Hematopoietic multipotent progenitor cell treated with erythropoietin and hydrocortisone succinate and interleukin-3 and kit ligand, for 15 days (in vitro differentiated cells): ENCODE results near the gene KRT9.
"Not testable (repeated sequence)": the region's sequence is repeated elsewhere in the genome, so short reads cannot be mapped to it uniquely, and the experiment has no call there.

Experiments
- DNase-seq: peaks from one replicate; pipeline ENCODE4 v3.0.0-alpha.2; 2015; ENCODE audit warnings: low spot score

KRT9 gene

GRCh38 chr17:41600318-41600717 is 28.5 kb upstream of the KRT9 start:
- no peak for DNase-seq

DNA sequence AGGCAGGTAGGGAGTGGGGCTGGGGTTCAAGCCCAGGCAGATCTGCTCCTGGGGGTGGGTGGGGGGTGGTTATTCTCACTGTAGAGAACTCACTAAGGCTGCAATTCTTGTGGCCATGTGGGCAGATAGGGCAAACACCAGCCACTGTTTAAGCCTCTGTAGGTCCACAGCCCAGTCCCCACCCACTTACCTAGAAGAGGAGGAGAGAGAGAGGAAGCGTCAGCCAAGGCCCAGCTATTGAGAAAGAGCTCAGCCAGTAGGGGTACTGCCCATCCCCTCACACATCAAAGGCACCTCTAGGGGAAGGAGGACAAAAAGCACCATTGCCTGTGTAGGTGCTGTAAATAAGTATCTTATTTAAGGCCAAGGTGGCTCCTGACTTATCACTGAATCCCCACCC is 27.8 kb upstream of the KRT9 start:
- DNase-seq = no peak

DNA sequence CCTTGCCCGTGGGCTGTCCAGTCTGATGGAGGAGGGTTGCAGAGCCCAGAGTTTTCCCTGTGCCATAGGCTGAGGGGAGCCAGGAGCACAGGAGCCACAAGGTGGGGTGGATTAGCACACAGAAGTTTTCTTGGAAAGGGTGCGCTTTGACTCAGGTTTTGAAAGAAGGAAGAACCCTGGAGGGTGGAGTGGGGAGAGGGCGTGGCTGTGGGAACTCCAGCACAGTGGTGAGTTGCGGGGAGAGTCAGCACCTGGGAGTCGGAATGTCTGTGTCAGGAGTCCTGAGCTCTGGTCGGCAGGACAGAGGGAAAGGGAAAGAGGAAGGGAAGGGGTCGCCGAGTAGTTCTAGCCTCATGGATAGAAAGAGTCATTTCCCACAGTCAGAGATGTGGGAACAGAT is 23.7 kb upstream of the KRT9 start:
- DNase-seq = no peak

GRCh38 chr17:41594363-41594915 is 22.6 kb upstream of the KRT9 start:
- no peak for DNase-seq

DNA sequence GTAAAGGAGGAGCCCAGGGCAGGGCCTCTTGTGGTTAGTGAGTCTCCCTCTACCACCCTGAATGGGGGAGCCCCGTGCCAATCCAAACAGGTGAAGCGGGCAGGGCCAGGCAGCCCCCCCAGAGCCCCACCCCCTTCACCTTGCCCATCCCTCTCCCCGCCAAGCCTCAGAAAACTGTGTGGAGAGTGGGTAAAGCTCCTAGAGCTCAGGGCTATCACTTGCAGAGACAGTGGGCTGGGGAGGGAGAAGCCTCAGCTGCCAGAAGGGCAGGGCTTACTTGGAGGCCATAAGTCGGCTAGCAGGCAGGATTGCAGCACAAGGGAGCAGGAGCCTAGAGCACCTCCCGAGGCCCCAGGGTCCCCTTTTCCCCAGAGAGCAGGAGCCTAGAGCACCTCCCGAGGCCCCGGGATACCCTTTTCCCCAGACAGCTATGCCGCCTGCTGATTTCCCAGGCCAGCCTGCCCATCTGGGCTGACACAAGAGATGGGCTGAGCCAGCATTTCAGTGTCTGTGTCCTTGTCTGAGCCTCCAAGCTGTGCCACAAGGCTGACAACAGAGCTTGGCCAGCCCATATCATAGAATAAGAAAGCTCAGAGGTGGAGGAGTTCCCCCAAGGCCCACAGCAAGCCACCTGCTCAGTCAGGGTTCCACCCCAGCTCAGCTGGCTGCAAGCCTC is 21.6 kb upstream of the KRT9 start:
- no peak for DNase-seq

DNA sequence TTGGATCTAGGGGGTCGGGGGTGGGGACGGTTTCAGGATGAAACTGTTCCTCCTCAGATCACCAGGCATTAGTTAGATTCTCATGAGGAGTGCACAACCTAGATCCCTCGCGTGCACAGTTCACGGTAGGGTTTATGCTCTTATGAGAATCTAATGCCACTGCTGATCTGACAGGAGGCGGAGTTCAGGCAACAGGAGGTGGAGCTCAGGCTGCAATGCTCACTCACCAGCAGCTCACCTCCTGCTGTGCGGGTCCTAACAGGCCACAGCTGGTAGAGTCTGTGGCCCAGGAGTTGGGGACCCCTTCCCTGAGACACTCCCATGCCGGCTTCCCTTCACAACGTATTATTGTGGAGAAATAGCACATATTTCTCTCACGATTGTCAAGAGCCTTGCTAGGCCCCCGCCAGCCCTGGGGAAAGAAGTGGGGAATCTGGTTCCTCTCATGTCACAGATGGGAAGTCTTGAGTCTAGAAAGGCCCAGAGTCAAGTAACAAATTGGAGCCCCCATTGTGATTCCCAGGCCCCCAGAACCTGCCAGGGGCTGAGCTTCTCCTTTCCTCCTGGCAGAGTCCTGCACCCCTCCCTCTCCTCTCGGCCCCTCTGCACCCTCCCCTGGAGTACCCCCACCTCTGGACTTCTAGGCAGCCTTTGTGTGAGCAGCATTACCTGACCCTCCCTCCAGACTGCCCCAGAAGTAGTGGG is 20.9 kb upstream of the KRT9 start:
- DNase-seq = no peak

DNA sequence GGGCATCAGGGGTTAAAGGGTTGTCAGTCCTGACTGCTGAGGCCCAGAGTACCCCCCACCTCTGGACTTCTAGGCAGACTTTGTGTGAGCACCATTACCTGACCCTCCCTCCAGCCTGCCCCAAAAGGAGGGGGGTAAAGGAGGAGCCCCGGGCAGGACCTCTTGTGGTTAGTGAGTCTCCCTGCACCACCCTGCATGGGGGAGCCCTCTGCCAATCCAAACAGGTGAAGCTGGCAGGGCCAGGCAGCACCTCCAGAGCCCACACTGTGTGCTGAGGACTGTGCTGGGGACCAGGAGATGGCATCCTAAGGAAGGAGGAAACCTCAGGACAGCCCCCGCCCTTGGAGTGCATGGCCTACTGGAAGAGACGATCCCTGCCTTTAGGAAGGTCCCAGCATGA is 17.4 kb upstream of the KRT9 start:
- no peak for DNase-seq

- DNase-seq = no peak
Observed at GRCh38 chr17:41588126-41588810, 16.4 kb upstream of the KRT9 start.

GRCh38 chr17:41586863-41587495 is 15.1 kb upstream of the KRT9 start, which contains the start of gene KRT14:
TSS of gene KRT14 (minus strand) at chr17:41586895. CDS start at chr17:41586834, 61 bp downstream.
- DNase-seq = no peak

- no peak for DNase-seq
Observed at GRCh38 chr17:41585301-41586056, 13.6 kb upstream of the KRT9 start.

GRCh38 chr17:41584331-41584927 is 12.6 kb upstream of the KRT9 start:
- not testable (repeated sequence) for DNase-seq

DNA sequence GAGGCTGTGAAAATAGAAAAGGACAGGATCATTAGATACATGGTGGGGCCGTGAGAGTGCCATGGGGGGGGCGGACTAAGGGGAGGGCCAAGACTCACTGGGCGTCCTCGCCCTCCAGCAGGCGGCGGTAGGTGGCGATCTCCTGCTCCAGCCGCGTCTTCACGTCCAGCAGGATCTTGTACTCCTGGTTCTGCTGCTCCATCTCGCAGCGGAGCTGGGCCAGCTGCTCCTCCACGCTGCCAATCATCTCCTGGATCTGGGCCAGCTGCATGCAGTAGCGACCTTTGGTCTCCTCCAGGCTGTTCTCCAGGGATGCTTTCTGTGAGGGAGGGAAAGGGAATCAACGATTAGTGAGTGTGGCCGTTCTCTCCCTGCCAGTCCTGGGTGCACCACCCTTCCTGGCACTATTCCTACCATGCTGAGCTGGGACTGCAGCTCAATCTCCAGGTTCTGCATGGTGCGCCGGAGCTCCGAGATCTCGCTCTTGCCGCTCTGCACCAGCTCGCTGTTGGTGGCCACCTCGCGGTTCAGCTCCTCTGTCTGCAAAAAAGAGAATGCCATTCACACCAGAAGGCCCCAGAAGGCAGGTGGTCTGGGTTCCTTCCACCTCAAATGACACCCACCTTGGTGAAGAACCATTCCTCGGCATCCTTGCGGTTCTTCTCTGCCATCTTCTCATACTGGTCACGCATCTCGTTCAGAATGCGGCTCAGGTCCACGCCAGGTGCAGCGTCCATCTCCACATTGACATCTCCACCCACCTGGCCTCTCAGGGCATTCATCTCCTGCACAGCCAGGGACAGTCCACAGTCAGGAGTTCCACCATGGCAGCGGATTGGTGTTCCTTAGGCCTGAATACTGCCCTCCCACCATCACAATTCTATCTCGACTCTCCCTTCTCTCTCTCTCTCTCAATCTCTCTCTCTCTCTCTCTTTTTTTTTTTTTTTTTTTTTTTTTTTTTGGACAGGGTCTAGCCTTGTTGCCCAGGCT is 11.6 kb upstream of the KRT9 start:
- DNase-seq = no peak

DNA sequence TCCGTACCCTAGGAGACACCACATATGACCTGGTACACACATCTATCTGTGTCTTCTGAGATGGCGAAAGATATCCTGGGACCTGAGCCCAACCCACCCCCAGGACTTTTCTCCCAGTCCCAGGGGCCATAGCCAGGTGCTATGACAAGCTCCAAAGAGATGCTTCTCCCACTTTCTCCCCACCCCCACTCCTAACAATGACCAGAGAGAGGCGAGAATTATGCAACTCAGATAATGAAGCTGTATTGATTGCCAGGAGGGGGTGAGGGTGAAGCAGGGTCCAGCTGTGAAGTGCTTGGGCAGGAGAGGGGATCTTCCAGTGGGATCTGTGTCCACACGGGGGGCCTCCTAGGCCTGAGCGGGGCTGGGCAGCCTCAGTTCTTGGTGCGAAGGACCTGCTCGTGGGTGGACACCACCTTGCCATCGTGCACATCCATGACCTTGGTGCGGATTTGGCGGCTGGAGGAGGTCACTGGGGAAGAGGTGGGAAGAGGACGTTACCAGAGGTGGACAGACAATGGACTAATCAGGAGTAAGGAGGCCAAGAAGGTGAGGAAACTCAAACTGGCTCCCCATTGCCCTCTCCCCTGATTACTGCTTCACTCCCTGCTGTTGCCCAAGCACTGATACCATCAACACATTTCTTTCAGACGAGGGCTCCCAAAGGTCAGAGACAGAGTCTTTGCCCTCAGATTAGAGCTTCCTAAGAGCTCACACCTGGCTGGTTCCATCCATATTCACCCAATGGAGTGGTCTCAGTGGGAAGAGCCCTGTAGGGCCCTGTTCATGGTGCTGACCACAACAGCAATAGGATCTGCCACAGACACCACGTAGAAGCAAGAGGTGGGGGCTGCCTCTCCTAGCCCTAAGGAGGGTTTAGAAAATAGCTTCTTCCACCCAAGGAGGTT is 10.5 kb upstream of the KRT9 start:
- DNase-seq = not testable (repeated sequence)

DNA sequence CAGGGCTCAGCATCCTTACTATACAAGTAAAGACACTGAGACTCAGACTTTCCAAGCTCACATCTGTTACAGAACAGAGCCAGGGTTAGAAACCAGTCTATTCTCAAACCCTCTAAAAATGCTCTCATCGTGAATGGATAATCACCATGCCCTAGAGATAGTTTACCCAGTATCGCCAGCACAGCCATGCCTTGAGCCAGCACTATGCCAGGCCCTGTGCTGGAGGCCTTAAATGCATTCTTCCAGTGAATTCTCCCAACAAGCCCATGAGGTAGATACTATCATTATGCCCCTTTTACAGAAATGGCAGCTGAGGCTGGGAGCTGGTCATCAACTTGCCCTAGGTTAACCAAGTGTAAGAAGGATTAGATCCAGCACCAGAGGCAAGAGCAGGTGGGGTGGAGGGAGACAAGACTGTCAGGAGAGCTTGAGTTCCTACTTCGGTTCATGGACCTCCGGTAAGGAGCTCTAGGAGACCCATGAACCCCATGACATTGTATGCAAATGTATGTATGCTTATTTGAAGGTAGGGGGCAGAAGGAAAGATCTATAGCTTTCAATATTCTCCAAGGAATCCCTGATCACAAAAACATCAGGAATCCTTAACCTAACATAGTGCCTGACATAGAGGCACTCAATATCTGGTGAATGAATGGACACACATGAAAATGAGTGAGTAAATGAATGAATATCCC is 9.7 kb upstream of the KRT9 start:
- DNase-seq = no peak

GRCh38 chr17:41580687-41581365 is 9.0 kb upstream of the KRT9 start:
- DNase-seq = no peak

- no peak for DNase-seq
Observed at GRCh38 chr17:41580244-41580575, 8.4 kb upstream of the KRT9 start.

- DNase-seq = peak; percentile 69
Observed at GRCh38 chr17:41579484-41580243, 7.8 kb upstream of the KRT9 start.
